K562 (cell line): ENCODE results near the gene COPS4. TPM values are rescaled to one million over a fixed set of nuclear protein-coding genes. Genes with fewer than 3 reads are reported as not detected.

ENCODE experiments used
- ARHGAP35 ChIP-seq: fragments of 450-650 bp; IDR thresholded peaks from 2 replicates; pipeline ENCODE4 v1.6.1; 2018; ENCODE audit not compliant: partially characterized antibody
- FOXJ3 ChIP-seq: sonication (generic); formaldehyde crosslinking; IDR thresholded peaks from 2 replicates; pipeline ENCODE4 v1.4.0; 2020; ENCODE audit warnings: mild to moderate bottlenecking, missing genetic modification reagents
- FOXP1 ChIP-seq: sonication (generic); formaldehyde crosslinking; IDR thresholded peaks from 2 replicates; pipeline ENCODE4 v1.8.0; 2022; ENCODE audit warnings: mild to moderate bottlenecking, missing genetic modification reagents
- FUS ChIP-seq: fragments of 200-400 bp; formaldehyde crosslinking; optimal IDR thresholded peaks from 2 replicates; pipeline ENCODE3; 2017; ENCODE audit warnings: low read depth, low read length
- HNRNPLL ChIP-seq: fragments of 200-400 bp; formaldehyde crosslinking; IDR thresholded peaks from 2 replicates; pipeline ENCODE4 v1.6.1; 2017; ENCODE audit warnings: low read length, low read depth, mild to moderate bottlenecking; ENCODE audit not compliant: poor library complexity, severe bottlenecking
- KDM2B ChIP-seq: fragments of 250-450 bp; sonication (Bioruptor Pico); IDR thresholded peaks from 2 replicates; pipeline ENCODE4 v1.8.0; 2021; ENCODE audit warnings: mild to moderate bottlenecking, moderate library complexity
- LCOR ChIP-seq: sonication (generic); formaldehyde crosslinking; IDR thresholded peaks from 2 replicates; pipeline ENCODE4 v1.8.0; 2022; ENCODE audit warnings: mild to moderate bottlenecking, missing genetic modification reagents
- MAFK ChIP-seq: IDR thresholded peaks from 2 replicates; pipeline ENCODE4 v1.6.1; 2011; ENCODE audit warnings: low read length, improper control_type of control experiment
- MECOM ChIP-seq: fragments of 250-450 bp; sonication (Bioruptor Pico); IDR thresholded peaks from 2 replicates; pipeline ENCODE4 v1.8.0; 2022; ENCODE audit warnings: inconsistent platforms
- MXI1 ChIP-seq: IDR thresholded peaks from 2 replicates; pipeline ENCODE4 v1.6.1; 2011; ENCODE audit warnings: low read depth, mild to moderate bottlenecking, improper control_type of control experiment, low read length
- NFE2L1 ChIP-seq: fragments of 450-650 bp; IDR thresholded peaks from 2 replicates; pipeline ENCODE4 v1.6.1; 2016; ENCODE audit warnings: missing genetic modification characterization, low read depth, mild to moderate bottlenecking, missing compliant biosample characterization, moderate library complexity, borderline replicate concordance
- NFXL1 ChIP-seq: fragments of 450-650 bp; formaldehyde crosslinking; IDR thresholded peaks from 2 replicates; pipeline ENCODE4 v1.4.0; 2021; ENCODE audit warnings: mild to moderate bottlenecking
- PHB2 ChIP-seq: fragments of 450-650 bp; IDR thresholded peaks from 2 replicates; pipeline ENCODE4 v1.6.1; 2017; ENCODE audit warnings: low read depth
- POLR2AphosphoS2 ChIP-seq: IDR thresholded peaks from 2 replicates; pipeline ENCODE4 v1.6.1; 2012; ENCODE audit warnings: low read length, improper control_type of control experiment
- SIRT6 ChIP-seq: IDR thresholded peaks from one replicate; pipeline ENCODE4 v1.6.1; 2012; ENCODE audit warnings: low read depth, mild to moderate bottlenecking, control low read depth, inconsistent platforms, low read length, moderate library complexity
- STAG1 ChIP-seq: sonication (generic); formaldehyde crosslinking; IDR thresholded peaks from 2 replicates; pipeline ENCODE4 v1.5.0; 2020; ENCODE audit warnings: missing genetic modification reagents, borderline replicate concordance
- U2AF1 ChIP-seq: fragments of 200-400 bp; formaldehyde crosslinking; optimal IDR thresholded peaks from 2 replicates; pipeline ENCODE3; 2017; ENCODE audit warnings: mild to moderate bottlenecking, low read depth, low read length, moderate library complexity
- ZNF707 ChIP-seq: fragments of 250-450 bp; sonication (Bioruptor Pico); conservative IDR thresholded peaks from 2 replicates; pipeline ENCODE4 v1.8.0; 2022; ENCODE audit warnings: inconsistent platforms, mild to moderate bottlenecking, moderate library complexity
- polyA plus RNA-seq, 8 experiments: library from polyadenylated mRNA; depleted of rRNA in 4 of 8; stranded (reverse) in 5 of 8; unstranded in 3 of 8; fragments of >200 nt; fragmentation: Nextera tagmentation in 2 of 8; fragmentation: Illumina TruSeq in 1 of 8; extraction: Ambion mirVana in 2 of 8; extraction: Trizol in 1 of 8; gene quantifications; 2 replicates each; pipeline versions ENCODE4 v1.2.1 to v1.2.3, GENCODE V29; 2011 to 2014; ENCODE audit warnings: inconsistent platforms in 1 of 8, missing spikeins in 1 of 8
- total RNA-seq, 7 experiments: library from RNA; depleted of rRNA in 6 of 7; stranded (reverse); fragments of >200 nt in 6 of 7; fragmentation: Illumina TruSeq in 2 of 7; extraction: Trizol in 2 of 7; gene quantifications; 2 replicates each; pipeline versions ENCODE4 v1.2.1 to v1.2.3, GENCODE V29; 2011 to 2021; ENCODE audit warnings: low replicate concordance in 1 of 7
- TF ChIP-seq, protein P1 (sequence below), 2 experiments: fragments of 450-650 bp; conservative IDR thresholded peaks; 2 replicates each; pipeline ENCODE4 v1.6.1; 2017; ENCODE audit warnings: mild to moderate bottlenecking in 2 of 2, moderate library complexity in 2 of 2
- TF ChIP-seq, protein P2 (sequence below), 2 experiments: fragments of 450-650 bp; formaldehyde crosslinking in 1 of 2; IDR thresholded peaks; 2 replicates each; pipeline versions ENCODE4 v1.4.0 to v1.6.1; 2014 to 2020; ENCODE audit warnings: mild to moderate bottlenecking in 2 of 2, borderline replicate concordance in 1 of 2, low read depth in 1 of 2

The COPS4 gene
- total and polyA plus RNA-seq, 9 of the 15 experiments (the other 6 are each of a cell fraction or from before 2014, with no cell fraction given): 44.7 to 180 (median 70.9) TPM

DNA sequence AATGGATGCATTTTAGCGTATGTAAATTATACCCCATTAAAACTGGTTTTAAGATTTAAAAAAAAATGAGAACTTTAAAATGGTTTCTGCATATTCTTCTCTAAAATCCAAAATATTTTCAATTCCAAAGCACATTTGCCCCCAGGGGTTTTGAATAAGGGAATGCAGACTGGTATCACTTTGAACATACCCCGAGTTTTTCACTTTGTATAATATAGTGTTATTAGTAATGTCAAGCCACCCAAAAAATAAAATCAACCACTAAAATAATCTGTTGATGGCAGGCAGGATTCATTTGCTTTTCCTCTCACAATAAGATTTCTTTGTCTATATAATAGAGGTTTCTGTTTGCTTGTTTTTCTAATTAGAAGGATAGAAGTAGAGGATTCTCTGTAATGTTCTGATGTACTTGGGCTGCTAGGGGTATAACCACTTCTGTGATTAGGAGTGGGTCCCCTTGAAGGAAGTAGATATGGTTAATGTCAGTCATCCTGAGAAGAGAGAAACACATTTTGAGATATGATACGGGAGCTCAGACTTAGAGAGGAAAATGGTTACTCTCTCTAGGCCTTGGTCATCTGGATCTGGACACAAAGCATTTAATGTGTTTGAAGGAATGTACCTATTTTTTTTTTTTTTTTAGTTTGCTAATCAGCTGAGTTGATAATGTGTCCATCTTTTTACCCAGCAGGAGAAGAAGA lies 15.0 kb upstream of the COPS4 start (continued):
- no peak for TF ChIP-seq HNRNPLL
- no peak for TF ChIP-seq SIRT6
- TF ChIP-seq NFXL1: no peak
- TF ChIP-seq ZNF707 (CRISPR knock-in tag): no peak
- no peak for TF ChIP-seq STAG1
- TF ChIP-seq PHB2: 0 out of 2 replicates have a peak, but pooled peaks have one; percentile 49
- no peak for TF ChIP-seq LCOR (CRISPR knock-in tag)
- TF ChIP-seq ARHGAP35: no peak
- no peak for TF ChIP-seq FUS
- TF ChIP-seq FOXP1 (CRISPR knock-in tag): no peak
- no peak for TF ChIP-seq MXI1
- no peak for TF ChIP-seq MECOM
- TF ChIP-seq FOXJ3: no peak
- TF ChIP-seq MAFK: no peak
- no peak for TF ChIP-seq NFE2L1 (tag)
- TF ChIP-seq, protein P1, sequence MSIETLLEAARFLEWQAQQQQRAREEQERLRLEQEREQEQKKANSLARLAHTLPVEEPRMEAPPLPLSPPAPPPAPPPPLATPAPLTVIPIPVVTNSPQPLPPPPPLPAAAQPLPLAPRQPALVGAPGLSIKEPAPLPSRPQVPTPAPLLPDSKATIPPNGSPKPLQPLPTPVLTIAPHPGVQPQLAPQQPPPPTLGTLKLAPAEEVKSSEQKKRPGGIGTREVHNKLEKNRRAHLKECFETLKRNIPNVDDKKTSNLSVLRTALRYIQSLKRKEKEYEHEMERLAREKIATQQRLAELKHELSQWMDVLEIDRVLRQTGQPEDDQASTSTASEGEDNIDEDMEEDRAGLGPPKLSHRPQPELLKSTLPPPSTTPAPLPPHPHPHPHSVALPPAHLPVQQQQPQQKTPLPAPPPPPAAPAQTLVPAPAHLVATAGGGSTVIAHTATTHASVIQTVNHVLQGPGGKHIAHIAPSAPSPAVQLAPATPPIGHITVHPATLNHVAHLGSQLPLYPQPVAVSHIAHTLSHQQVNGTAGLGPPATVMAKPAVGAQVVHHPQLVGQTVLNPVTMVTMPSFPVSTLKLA (conservative IDR thresholded peaks at IDR 0.05): no peak
- no peak for TF ChIP-seq KDM2B (CRISPR knock-in tag)
- TF ChIP-seq, protein P2, sequence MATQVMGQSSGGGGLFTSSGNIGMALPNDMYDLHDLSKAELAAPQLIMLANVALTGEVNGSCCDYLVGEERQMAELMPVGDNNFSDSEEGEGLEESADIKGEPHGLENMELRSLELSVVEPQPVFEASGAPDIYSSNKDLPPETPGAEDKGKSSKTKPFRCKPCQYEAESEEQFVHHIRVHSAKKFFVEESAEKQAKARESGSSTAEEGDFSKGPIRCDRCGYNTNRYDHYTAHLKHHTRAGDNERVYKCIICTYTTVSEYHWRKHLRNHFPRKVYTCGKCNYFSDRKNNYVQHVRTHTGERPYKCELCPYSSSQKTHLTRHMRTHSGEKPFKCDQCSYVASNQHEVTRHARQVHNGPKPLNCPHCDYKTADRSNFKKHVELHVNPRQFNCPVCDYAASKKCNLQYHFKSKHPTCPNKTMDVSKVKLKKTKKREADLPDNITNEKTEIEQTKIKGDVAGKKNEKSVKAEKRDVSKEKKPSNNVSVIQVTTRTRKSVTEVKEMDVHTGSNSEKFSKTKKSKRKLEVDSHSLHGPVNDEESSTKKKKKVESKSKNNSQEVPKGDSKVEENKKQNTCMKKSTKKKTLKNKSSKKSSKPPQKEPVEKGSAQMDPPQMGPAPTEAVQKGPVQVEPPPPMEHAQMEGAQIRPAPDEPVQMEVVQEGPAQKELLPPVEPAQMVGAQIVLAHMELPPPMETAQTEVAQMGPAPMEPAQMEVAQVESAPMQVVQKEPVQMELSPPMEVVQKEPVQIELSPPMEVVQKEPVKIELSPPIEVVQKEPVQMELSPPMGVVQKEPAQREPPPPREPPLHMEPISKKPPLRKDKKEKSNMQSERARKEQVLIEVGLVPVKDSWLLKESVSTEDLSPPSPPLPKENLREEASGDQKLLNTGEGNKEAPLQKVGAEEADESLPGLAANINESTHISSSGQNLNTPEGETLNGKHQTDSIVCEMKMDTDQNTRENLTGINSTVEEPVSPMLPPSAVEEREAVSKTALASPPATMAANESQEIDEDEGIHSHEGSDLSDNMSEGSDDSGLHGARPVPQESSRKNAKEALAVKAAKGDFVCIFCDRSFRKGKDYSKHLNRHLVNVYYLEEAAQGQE (IDR thresholded peaks at IDR 0.05; ENCODE audit: borderline replicate concordance): no peak
- TF ChIP-seq, protein P2 (CRISPR knock-in tag; IDR thresholded peaks at IDR 0.05; ENCODE audit: low read depth): no peak
- no peak for TF ChIP-seq POLR2AphosphoS2
- no peak for TF ChIP-seq U2AF1
